IPS-20b (cell line): ENCODE results near the gene XRCC4.
A peak's percentile ranks its signal among the peaks of the same experiment; 100 is the strongest.
"Not testable (repeated sequence)": the region's sequence is repeated elsewhere in the genome, so short reads cannot be mapped to it uniquely, and the experiment has no call there.

Source experiments
- H3K27ac ChIP-seq: one replicate; pipeline ENCODE4 v1.5.1; 2013; ENCODE audit warnings: low read length
- H3K27me3 ChIP-seq: 2 replicates; pipeline ENCODE4 v1.6.1; 2013; ENCODE audit warnings: mild to moderate bottlenecking, low read length, inconsistent platforms; ENCODE audit not compliant: insufficient read depth
- H3K36me3 ChIP-seq: 2 replicates; pipeline ENCODE4 v1.6.1; 2013; ENCODE audit warnings: low read depth, mild to moderate bottlenecking, inconsistent platforms, low read length, moderate library complexity; ENCODE audit not compliant: insufficient read depth
- H3K4me1 ChIP-seq: 2 replicates; pipeline ENCODE4 v1.6.1; 2013; ENCODE audit warnings: mild to moderate bottlenecking, control low read depth, inconsistent platforms, low read length, moderate library complexity; ENCODE audit not compliant: insufficient read depth
- H3K4me3 ChIP-seq: 2 replicates; pipeline ENCODE4 v1.5.1; 2013; ENCODE audit warnings: mild to moderate bottlenecking, low read length, inconsistent platforms
- H3K9ac ChIP-seq: 2 replicates; pipeline ENCODE4 v1.6.1; 2013; ENCODE audit warnings: low read depth, mild to moderate bottlenecking, inconsistent platforms, low read length, moderate library complexity
- H3K9me3 ChIP-seq: 2 replicates; pipeline ENCODE4 v1.6.1; 2013; ENCODE audit warnings: mild to moderate bottlenecking, low read depth, low read length, inconsistent platforms; ENCODE audit not compliant: insufficient read depth

The XRCC4 gene

DNA sequence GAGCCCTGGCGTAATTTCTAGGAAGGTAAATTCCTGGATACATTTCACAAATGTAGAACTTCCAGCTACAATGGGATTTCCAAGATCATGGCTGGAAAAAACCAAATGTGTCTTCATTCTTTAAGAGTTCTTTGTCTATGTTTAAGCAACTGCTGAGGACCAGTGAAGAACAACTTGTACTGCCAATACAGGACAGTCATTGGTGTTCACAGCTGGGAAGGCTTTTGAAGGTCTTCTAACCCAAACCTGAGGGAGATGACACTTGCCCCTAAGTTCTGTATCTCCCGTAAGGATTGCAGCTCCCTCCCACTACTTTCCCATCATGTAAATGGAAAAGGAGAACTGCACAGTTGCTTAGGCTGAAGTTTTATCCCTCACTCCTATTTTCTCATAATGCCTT lies 28.5 kb upstream of the XRCC4 start:
- Histone ChIP-seq H3K9me3 (no peaks in the 10 kb centered on the region), H3K27me3 (no peaks in the 10 kb centered on the region), H3K9ac (no peak overlapping the region), H3K4me3 (no peak overlapping the region), H3K27ac (no peak overlapping the region), H3K36me3 (peaks cover 25% of the 10 kb centered on the region), H3K4me1 (no peaks in the 10 kb centered on the region)

DNA sequence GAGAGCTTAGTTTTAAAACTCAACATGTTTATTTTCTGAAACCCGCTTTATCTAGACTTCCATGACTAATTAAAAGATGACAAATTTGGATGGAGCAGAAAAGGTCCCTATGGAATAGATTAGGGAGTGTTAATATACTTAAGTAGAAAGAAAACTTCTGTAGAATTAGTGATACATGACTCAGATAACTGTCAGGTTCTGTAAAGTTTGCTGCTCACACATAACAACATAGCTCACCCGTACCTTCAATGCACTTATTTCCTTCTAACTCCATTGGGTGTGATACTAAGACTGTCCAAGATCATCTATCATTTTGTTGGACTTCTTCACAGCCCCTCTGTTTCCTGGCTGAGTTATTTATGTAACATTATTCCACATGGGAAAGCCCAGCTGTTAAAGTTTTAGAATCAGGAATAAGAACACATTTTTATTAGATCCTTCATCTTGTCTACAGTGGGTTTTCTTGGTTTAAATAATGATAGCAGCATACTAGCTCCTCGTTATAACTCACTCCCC lies 27.9 kb upstream of the XRCC4 start:
- no peak overlapping the region for H3K9ac ChIP-seq
- H3K27ac ChIP-seq: no peak overlapping the region

DNA sequence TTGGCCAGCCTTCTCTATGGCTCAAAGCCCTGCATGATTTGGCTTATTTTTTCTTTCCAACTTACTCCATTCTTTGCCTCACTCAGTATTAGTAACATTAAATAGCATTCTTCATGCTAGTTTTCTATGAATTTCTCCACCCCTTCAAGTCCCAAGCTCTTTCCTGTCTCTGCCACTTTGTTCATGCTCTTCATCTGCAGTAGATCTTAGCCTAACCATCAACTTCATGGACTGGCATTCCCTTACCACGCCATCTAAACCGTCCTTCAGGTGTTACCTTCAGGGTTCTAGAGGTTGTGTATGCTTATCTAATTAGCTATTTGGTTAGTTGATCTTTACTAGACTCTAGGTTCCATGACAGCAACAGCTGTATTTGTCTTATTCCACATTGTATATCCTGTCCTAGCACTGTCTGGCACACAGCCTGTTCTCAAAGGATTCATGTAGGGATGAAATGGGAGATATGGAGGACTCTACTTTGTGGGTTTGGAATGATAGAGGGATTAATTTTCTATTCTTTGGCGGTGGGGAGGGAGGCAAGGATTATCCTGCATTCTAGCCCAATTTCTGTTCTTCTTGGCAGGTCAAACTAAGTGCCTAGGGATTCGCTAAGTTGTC lies 26.5 kb upstream of the XRCC4 start:
- H3K9me3 ChIP-seq: no peaks in the 10 kb centered on the region
- H3K27ac ChIP-seq: no peak overlapping the region
- H3K36me3 ChIP-seq: peaks cover 44% of the 10 kb centered on the region
- H3K27me3 ChIP-seq: no peaks in the 10 kb centered on the region
- no peak overlapping the region for H3K9ac ChIP-seq
- no peak overlapping the region for H3K4me3 ChIP-seq
- no peaks in the 10 kb centered on the region for H3K4me1 ChIP-seq

More for the DNA sequence above, 27.9 kb upstream of the XRCC4 start:
- Histone ChIP-seq H3K27me3 (no peaks in the 10 kb centered on the region), H3K4me1 (no peaks in the 10 kb centered on the region), H3K4me3 (no peak overlapping the region), H3K9me3 (no peaks in the 10 kb centered on the region), H3K36me3 (peaks cover 31% of the 10 kb centered on the region)

DNA sequence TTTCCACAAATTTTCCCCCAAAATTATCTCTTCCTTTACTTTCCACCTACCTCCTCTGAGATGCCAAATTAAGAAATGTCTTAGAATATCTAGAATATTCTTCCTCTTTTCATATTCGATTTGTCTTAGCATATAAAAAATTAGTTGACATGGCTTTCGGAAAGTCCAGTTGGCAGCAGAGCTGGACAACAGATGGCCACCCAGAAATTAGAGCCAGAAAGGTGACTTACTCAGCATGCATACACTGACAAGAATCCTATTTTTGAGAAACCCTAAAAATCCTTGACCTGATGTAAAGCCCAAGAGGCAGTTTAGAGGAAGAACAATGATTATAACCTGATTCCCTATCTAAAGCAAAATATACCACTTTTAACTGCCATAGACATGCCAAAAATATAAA lies 22.2 kb upstream of the XRCC4 start:
- H3K36me3 ChIP-seq: peaks cover 87% of the 10 kb centered on the region
- no peak overlapping the region for H3K27ac ChIP-seq
- no peaks in the 10 kb centered on the region for H3K27me3 ChIP-seq
- H3K9ac ChIP-seq: no peak overlapping the region
- no peaks in the 10 kb centered on the region for H3K4me1 ChIP-seq
- H3K9me3 ChIP-seq: no peaks in the 10 kb centered on the region
- H3K4me3 ChIP-seq: no peak overlapping the region

DNA sequence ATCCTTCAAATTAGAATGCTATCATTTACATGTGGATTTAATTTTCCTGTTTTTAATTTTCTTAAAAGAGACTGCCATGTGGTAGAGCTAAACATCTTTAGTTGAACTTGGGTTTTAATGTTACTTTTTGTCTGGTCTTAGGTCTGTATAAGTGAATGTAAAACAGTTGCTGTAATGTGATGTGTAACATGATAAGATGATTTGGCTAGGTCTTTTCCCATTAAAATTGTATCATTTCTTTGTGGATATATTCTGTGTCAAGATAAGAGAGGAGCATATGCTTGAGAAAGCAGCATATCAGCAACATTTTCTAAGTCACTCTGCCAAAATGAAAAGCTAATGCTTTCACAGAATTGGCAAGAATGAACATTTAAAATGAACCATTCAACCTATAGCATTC lies 18.6 kb upstream of the XRCC4 start:
- Histone ChIP-seq H3K4me1 (no peaks in the 10 kb centered on the region), H3K36me3 (peaks cover 94% of the 10 kb centered on the region), H3K4me3 (no peak overlapping the region), H3K9ac (no peak overlapping the region), H3K27ac (no peak overlapping the region), H3K9me3 (no peaks in the 10 kb centered on the region), H3K27me3 (no peaks in the 10 kb centered on the region)

DNA sequence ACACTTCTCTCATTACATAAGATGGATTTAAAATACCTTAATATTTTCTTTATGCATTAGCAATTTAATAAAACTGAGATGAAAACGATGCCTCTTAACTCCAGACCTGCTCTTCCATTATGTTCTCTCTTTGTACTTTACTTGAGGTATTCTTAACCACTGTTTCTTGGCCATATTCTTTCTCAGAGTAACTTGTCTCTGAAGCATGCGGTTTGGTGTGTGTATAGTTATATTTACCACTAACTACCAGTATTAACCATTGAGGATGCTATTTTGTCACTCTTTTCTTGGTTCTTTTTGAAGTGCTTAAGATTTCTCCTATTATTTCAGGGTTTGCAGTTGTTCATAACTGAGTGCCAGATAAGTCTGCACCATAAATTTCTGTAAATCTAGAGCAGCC lies 18.0 kb upstream of the XRCC4 start:
- no peaks in the 10 kb centered on the region for H3K4me1 ChIP-seq
- H3K36me3 ChIP-seq: peaks cover 94% of the 10 kb centered on the region
- no peaks in the 10 kb centered on the region for H3K9me3 ChIP-seq
- no peak overlapping the region for H3K4me3 ChIP-seq
- H3K27me3 ChIP-seq: no peaks in the 10 kb centered on the region
- H3K27ac ChIP-seq: no peak overlapping the region
- H3K9ac ChIP-seq: no peak overlapping the region

DNA sequence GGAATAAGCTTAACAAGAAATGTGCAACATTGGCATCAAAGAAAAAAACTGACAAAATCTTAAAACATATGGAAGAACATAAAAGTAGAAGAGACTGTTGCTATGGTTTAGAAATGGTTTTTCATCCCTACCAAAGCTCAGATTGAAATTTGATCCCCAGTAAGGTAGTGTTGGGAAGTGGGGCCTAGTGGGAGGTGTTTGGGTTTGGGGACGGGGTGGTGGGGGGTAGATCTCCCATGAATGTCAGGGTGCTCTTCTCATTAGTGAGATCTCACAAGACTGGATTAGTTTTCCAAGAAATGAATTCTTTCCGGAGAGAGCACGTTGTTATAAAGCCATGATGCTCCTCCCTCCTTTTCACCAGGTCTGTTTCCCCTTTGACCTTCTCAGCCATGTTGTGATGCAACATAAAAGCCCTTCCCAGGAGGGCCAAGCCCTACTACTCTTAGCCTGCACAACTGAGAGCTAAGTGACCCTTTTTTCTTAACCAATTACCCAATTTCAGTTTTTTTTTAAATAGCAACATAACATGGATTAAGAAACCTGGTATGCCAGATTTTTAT lies 10.7 kb upstream of the XRCC4 start:
- H3K4me3 ChIP-seq: no peak overlapping the region
- H3K27ac ChIP-seq: no peak overlapping the region
- H3K27me3 ChIP-seq: no peaks in the 10 kb centered on the region
- H3K9ac ChIP-seq: no peak overlapping the region
- H3K4me1 ChIP-seq: peaks cover 33% of the 10 kb centered on the region; the same call in 1 of the 2 replicates
- H3K36me3 ChIP-seq: peaks cover 37% of the 10 kb centered on the region
- H3K9me3 ChIP-seq: no peaks in the 10 kb centered on the region

DNA sequence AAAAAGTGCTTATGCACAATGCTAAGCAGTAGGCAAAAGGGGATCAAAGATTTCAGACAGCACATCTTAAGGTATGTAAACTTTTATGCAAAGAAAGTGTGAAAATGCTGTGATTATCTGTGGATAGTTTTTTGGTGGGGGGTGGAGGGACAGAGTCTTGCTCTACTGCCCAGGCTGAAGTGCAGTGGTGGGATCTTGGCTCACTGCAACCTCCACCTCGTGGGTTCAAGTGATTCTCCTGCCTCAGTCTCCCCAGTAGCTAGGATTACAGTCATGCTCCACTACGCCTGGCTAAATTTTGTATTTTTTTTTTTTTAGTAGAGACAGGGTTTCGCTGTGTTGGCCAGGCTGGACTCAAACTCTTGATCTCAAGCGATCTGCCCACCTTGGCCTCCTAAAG lies 10.0 kb upstream of the XRCC4 start:
- H3K9me3 ChIP-seq, H3K4me3 ChIP-seq, H3K27me3 ChIP-seq, H3K9ac ChIP-seq, H3K27ac ChIP-seq: not testable (repeated sequence)
- H3K36me3 ChIP-seq: peaks cover 30% of the 10 kb centered on the region
- H3K4me1 ChIP-seq: peaks cover 34% of the 10 kb centered on the region; the same call in 1 of the 2 replicates

DNA sequence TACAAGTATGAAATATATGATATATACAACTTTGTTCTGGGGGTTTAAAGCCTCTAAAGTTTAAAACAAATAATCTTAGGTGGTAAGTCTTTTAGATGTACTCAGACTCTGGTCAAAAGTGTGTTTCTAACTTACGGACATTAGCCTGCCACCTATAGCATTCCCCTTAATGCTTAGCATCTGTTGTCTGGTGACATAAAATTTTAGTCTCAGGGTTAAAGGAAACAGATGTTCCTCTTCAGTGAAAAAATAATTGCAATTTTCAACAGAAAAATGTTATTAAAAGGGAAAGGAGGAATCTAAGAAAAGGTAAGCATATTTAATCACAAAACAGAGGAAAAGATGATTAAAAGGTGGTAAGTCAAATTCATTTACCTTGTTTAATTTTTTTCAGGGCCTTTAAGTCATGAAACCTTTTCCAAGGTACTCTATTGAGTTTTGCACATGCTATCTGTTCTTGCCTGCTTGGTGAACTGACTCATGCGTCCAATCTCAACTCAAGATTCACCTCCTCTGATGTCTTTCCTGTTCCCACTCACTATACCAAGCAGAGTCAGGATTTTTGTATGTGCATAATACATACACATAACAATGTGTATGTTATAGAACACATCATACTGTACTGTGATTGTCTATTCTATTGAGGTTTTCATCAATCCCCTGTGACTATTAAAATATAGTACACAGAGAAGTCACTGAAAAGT lies 8.1 kb upstream of the XRCC4 start:
- peaks cover 38% of the 10 kb centered on the region; the same call in 1 of the 2 replicates for H3K4me1 ChIP-seq
- H3K9ac ChIP-seq: no peak overlapping the region
- peaks cover 25% of the 10 kb centered on the region for H3K36me3 ChIP-seq
- H3K4me3 ChIP-seq: no peak overlapping the region
- H3K27ac ChIP-seq: no peak overlapping the region
- no peaks in the 10 kb centered on the region for H3K9me3 ChIP-seq
- no peaks in the 10 kb centered on the region for H3K27me3 ChIP-seq

DNA sequence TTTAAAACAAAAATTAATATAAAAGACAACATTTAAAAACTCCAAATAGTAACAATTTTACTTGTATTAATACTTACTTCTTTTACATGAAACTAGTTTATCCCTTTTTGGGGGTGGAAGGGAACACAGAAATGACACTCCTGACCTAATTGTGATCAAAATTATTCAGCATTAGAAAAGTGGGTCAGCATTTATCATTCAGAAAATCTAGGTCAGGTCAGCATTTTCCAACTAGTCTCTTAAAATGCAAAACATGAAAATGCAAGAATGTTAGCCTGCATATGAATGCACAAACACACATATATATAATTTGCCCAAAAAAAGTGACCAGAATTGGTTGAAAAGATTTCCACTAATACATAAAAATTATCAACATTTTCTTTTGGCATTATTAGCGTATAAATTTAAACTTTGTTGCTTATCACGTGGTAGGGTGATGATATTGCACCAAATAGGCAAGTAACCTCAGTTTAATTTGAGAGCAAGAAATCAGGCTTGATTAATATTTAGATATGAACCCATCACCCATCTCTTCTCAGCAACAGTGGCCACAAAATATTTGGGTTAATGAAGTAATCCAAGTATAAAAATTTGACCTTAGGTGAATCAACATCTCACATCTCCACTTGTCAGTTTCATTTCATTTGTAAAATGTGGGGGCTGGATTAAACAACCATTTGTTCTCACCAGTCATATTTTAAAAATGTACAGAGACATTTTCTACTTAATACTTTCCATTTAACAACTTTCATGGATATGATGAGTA lies 5.9 kb upstream of the XRCC4 start:
- Histone ChIP-seq H3K4me1 (peaks cover 37% of the 10 kb centered on the region; the same call in 1 of the 2 replicates), H3K27me3 (no peaks in the 10 kb centered on the region), H3K36me3 (peaks cover 31% of the 10 kb centered on the region), H3K4me3 (peak overlapping the region; percentile 29; the same call in 1 of the 2 replicates), H3K9me3 (no peaks in the 10 kb centered on the region), H3K9ac (peak overlapping the region; percentile 16; the same call in 1 of the 2 replicates), H3K27ac (peak overlapping the region; percentile 54)

DNA sequence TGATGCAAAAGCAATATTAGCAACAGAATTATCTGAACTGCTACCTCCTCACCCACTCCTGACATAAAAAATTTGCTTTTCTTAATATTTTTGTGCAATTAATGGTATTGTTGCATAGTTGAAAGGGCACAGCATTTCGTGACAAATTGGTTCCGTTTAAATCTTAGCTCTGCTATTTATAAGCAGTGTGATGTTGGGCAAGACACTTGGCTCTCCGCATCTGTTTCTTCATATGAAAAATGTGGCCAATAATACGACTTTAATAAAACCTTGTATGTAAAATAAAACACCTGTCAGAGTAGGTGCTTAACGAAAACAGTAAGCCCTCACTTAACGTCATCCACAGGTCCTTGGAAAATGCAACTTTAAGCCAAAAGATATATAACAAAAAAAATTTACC lies 4.4 kb upstream of the XRCC4 start:
- Histone ChIP-seq H3K4me3 (no peak overlapping the region), H3K27ac (no peak overlapping the region), H3K27me3 (no peaks in the 10 kb centered on the region), H3K36me3 (peaks cover 31% of the 10 kb centered on the region), H3K9ac (no peak overlapping the region), H3K4me1 (peaks cover 32% of the 10 kb centered on the region; the same call in 1 of the 2 replicates), H3K9me3 (no peaks in the 10 kb centered on the region)
